ENCODE measurements around the gene ERMN. TPM values are rescaled to one million over a fixed set of nuclear protein-coding genes. Genes with fewer than 3 reads are reported as not detected.
A peak's percentile ranks its signal among the peaks of the same experiment; 100 is the strongest.

Gene ERMN
- total RNA-seq, 1 experiment from 2014 or later: 0.59 TPM

DNA sequence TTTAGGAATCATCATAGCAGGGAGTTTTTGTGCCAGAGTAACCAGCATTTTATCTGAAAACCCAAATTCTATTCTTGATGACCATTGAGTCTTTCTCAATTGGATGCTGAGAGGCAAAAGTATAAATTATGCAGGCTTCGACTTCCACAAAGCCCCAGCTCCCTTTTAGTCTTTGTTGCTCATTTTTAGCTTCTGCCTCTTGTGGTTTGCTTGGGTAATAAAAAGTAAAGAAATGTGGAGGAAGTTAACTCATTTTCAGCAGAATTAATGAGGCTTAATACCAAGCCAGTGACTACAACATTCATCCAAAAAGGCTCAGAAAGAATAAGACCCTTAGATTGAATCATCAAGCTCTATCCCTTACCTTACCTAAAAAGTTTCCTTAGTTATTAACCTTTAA is 18.6 kb downstream of the ERMN start (continued):
- TF ChIP-seq ARID4B (CRISPR knock-in tag; IDR thresholded peaks at IDR 0.05; ENCODE audit: borderline replicate concordance) (no peak), ZNF121 (CRISPR knock-in tag; IDR thresholded peaks at IDR 0.05) (no peak), NR1H2 (CRISPR knock-in tag; IDR thresholded peaks at IDR 0.05) (no peak)
- TF ChIP-seq, protein P1, sequence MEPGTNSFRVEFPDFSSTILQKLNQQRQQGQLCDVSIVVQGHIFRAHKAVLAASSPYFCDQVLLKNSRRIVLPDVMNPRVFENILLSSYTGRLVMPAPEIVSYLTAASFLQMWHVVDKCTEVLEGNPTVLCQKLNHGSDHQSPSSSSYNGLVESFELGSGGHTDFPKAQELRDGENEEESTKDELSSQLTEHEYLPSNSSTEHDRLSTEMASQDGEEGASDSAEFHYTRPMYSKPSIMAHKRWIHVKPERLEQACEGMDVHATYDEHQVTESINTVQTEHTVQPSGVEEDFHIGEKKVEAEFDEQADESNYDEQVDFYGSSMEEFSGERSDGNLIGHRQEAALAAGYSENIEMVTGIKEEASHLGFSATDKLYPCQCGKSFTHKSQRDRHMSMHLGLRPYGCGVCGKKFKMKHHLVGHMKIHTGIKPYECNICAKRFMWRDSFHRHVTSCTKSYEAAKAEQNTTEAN (CRISPR knock-in tag; IDR thresholded peaks at IDR 0.05): no peak

GRCh38 chr2:157305723-157306110 is 19.9 kb downstream of the ERMN start:
- Mint-ChIP-seq H3K4me1 (peaks cover 30% of the 10 kb centered on the region), H3K4me3 (no peak overlapping the region), H3K36me3 (no peaks in the 10 kb centered on the region), H3K27me3 (ENCODE audit: low read depth) (no peaks in the 10 kb centered on the region), H3K27ac (no peak overlapping the region), H3K9me3 (no peaks in the 10 kb centered on the region)
- DNase-seq (ENCODE audit: low spot score) (no peak), ATAC-seq (no peak)
- TF ChIP-seq, protein P2, sequence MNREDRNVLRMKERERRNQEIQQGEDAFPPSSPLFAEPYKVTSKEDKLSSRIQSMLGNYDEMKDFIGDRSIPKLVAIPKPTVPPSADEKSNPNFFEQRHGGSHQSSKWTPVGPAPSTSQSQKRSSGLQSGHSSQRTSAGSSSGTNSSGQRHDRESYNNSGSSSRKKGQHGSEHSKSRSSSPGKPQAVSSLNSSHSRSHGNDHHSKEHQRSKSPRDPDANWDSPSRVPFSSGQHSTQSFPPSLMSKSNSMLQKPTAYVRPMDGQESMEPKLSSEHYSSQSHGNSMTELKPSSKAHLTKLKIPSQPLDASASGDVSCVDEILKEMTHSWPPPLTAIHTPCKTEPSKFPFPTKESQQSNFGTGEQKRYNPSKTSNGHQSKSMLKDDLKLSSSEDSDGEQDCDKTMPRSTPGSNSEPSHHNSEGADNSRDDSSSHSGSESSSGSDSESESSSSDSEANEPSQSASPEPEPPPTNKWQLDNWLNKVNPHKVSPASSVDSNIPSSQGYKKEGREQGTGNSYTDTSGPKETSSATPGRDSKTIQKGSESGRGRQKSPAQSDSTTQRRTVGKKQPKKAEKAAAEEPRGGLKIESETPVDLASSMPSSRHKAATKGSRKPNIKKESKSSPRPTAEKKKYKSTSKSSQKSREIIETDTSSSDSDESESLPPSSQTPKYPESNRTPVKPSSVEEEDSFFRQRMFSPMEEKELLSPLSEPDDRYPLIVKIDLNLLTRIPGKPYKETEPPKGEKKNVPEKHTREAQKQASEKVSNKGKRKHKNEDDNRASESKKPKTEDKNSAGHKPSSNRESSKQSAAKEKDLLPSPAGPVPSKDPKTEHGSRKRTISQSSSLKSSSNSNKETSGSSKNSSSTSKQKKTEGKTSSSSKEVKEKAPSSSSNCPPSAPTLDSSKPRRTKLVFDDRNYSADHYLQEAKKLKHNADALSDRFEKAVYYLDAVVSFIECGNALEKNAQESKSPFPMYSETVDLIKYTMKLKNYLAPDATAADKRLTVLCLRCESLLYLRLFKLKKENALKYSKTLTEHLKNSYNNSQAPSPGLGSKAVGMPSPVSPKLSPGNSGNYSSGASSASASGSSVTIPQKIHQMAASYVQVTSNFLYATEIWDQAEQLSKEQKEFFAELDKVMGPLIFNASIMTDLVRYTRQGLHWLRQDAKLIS (CRISPR knock-in tag; IDR thresholded peaks at IDR 0.05; ENCODE audit: borderline replicate concordance): no peak
- TF ChIP-seq MAX (CRISPR knock-in tag; IDR thresholded peaks at IDR 0.05): no peak
- no peak for TF ChIP-seq ZNF423 (CRISPR knock-in tag; IDR thresholded peaks at IDR 0.05)
- TF ChIP-seq ZNF671 (CRISPR knock-in tag; IDR thresholded peaks at IDR 0.05): no peak
- ChIA-PET POLR2A (no interaction called here), CTCF (interaction anchor here (0.6 to 5.5 kb wide), 6 partner anchors 21 to 292 kb away, joined by 3 to 117 read pairs (median 15); partner anchors contain the start of gene ERMN)

GRCh38 chr2:157304811-157305722 is 20.6 kb downstream of the ERMN start:
- Mint-ChIP-seq H3K4me3 (no peak overlapping the region), H3K36me3 (no peaks in the 10 kb centered on the region), H3K9me3 (no peaks in the 10 kb centered on the region), H3K4me1 (peaks cover 30% of the 10 kb centered on the region), H3K27ac (no peak overlapping the region), H3K27me3 (ENCODE audit: low read depth) (no peaks in the 10 kb centered on the region)
- no peak for DNase-seq (ENCODE audit: low spot score)
- peak; percentile 34; the same call in 1 of the 2 replicates for ATAC-seq
- CTCF ChIA-PET: interaction anchor here (0.6 to 5.5 kb wide), 7 partner anchors 21 to 324 kb away, joined by 3 to 117 read pairs (median 4); partner anchors contain the start of genes ACVR1C and ERMN
- POLR2A ChIA-PET: no interaction called here
- TF ChIP-seq FOXJ3 (CRISPR knock-in tag; IDR thresholded peaks at IDR 0.05; ENCODE audit: borderline replicate concordance) (no peak), PRRX2 (CRISPR knock-in tag; IDR thresholded peaks at IDR 0.05) (no peak), EMX1 (CRISPR knock-in tag; IDR thresholded peaks at IDR 0.05) (no peak), JUN (CRISPR knock-in tag; IDR thresholded peaks at IDR 0.05) (no peak), ZNF138 (CRISPR knock-in tag; conservative IDR thresholded peaks at IDR 0.05) (no peak)
- TF ChIP-seq, protein P3, sequence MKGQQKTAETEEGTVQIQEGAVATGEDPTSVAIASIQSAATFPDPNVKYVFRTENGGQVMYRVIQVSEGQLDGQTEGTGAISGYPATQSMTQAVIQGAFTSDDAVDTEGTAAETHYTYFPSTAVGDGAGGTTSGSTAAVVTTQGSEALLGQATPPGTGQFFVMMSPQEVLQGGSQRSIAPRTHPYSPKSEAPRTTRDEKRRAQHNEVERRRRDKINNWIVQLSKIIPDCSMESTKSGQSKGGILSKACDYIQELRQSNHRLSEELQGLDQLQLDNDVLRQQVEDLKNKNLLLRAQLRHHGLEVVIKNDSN (CRISPR knock-in tag; IDR thresholded peaks at IDR 0.05): no peak
- TF ChIP-seq, protein P4, sequence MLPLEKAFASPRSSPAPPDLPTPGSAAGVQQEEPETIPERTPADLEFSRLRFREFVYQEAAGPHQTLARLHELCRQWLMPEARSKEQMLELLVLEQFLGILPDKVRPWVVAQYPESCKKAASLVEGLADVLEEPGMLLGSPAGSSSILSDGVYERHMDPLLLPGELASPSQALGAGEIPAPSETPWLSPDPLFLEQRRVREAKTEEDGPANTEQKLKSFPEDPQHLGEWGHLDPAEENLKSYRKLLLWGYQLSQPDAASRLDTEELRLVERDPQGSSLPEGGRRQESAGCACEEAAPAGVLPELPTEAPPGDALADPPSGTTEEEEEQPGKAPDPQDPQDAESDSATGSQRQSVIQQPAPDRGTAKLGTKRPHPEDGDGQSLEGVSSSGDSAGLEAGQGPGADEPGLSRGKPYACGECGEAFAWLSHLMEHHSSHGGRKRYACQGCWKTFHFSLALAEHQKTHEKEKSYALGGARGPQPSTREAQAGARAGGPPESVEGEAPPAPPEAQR (CRISPR knock-in tag; IDR thresholded peaks at IDR 0.05): no peak

All from WTC11 (cell line).